Coronary artery (tissue), 2 donors: ENCODE measurements around the gene CYTH4.

ENCODE experiments used
- DNase-seq: peaks from one replicate; pipeline ENCODE4 v3.0.0-alpha.2; 2017; ENCODE audit warnings: low spot score
- H3K27ac ChIP-seq, 2 donors: fragments of 200-600 bp; sonication (generic); one replicate each; pipeline ENCODE4 v1.5.1; 2016 to 2019
- H3K4me3 ChIP-seq: fragments of 200-600 bp; sonication (generic); 2 replicates; pipeline ENCODE4 v1.5.1; 2016; ENCODE audit warnings: mild to moderate bottlenecking, moderate library complexity
- CTCF ChIP-seq: fragments of 200-600 bp; sonication (generic); IDR thresholded peaks from one replicate; pipeline ENCODE4 v1.5.1; 2019; ENCODE audit warnings: antibody characterized with exemption

The CYTH4 gene

GRCh38 chr22:37333724-37334460 is 51.6 kb downstream of the CYTH4 start:
- H3K27ac ChIP-seq: no peak overlapping the region
- H3K4me3 ChIP-seq: no peak overlapping the region
- no peak for TF ChIP-seq CTCF
- no peak for DNase-seq

GRCh38 chr22:37334461-37334858 is 52.2 kb downstream of the CYTH4 start:
- no peak overlapping the region for H3K27ac ChIP-seq
- H3K4me3 ChIP-seq: no peak overlapping the region
- no peak for DNase-seq
- TF ChIP-seq CTCF: no peak

- TF ChIP-seq CTCF: no peak
- DNase-seq: no peak
- no peak overlapping the region for H3K27ac ChIP-seq
- no peak overlapping the region for H3K4me3 ChIP-seq
Observed at GRCh38 chr22:37334859-37335805, 52.8 kb downstream of the CYTH4 start.

- Histone ChIP-seq H3K4me3 (no peak overlapping the region), H3K27ac (no peak overlapping the region)
- DNase-seq: no peak
- no peak for TF ChIP-seq CTCF
Observed at GRCh38 chr22:37335806-37336199, 53.5 kb downstream of the CYTH4 start.

GRCh38 chr22:37336579-37336978 is 54.3 kb downstream of the CYTH4 start:
- TF ChIP-seq CTCF: no peak
- Histone ChIP-seq H3K4me3 (no peak overlapping the region), H3K27ac (no peak overlapping the region)
- no peak for DNase-seq

- no peak overlapping the region for H3K4me3 ChIP-seq
- DNase-seq: no peak
- no peak for TF ChIP-seq CTCF
- H3K27ac ChIP-seq: no peak overlapping the region
Observed at GRCh38 chr22:37337204-37337943, 55.1 kb downstream of the CYTH4 start.
